Rectal smooth muscle tissue (tissue), 1 donor: Measurements from ENCODE around the gene PDHB.
"Not testable (repeated sequence)": the region's sequence is repeated elsewhere in the genome, so short reads cannot be mapped to it uniquely, and the experiment has no call there.

Experiments
- H3K27ac ChIP-seq: one replicate; pipeline ENCODE4 v1.7.0; 2013; ENCODE audit warnings: low read depth, low read length, inconsistent platforms
- H3K27me3 ChIP-seq: one replicate; pipeline ENCODE4 v1.7.0; 2013; ENCODE audit warnings: low read length; ENCODE audit not compliant: control insufficient read depth, insufficient read depth
- H3K36me3 ChIP-seq: one replicate; pipeline ENCODE4 v1.7.0; 2013; ENCODE audit warnings: low read length; ENCODE audit not compliant: control insufficient read depth, insufficient read depth
- H3K4me1 ChIP-seq: one replicate; pipeline ENCODE4 v1.7.0; 2013; ENCODE audit warnings: low read length; ENCODE audit not compliant: control insufficient read depth, insufficient read depth
- H3K4me3 ChIP-seq: one replicate; pipeline ENCODE4 v1.7.0; 2013; ENCODE audit warnings: low read length
- H3K9ac ChIP-seq: one replicate; pipeline ENCODE4 v1.7.0; 2013; ENCODE audit warnings: low read length

Gene PDHB

GRCh38 chr3:58464866-58465265 lies 31.2 kb upstream of the PDHB start:
- no peak overlapping the region for H3K27ac ChIP-seq
- no peaks in the 10 kb centered on the region for H3K27me3 ChIP-seq
- H3K9ac ChIP-seq = no peak overlapping the region
- H3K36me3 ChIP-seq = no peaks in the 10 kb centered on the region
- H3K4me1 ChIP-seq = no peaks in the 10 kb centered on the region
- H3K4me3 ChIP-seq = no peak overlapping the region

GRCh38 chr3:58463942-58464271 lies 30.3 kb upstream of the PDHB start:
- Histone ChIP-seq H3K9ac (no peak overlapping the region), H3K4me3 (peak overlapping the region; percentile 35), H3K4me1 (no peaks in the 10 kb centered on the region), H3K27ac (no peak overlapping the region), H3K36me3 (no peaks in the 10 kb centered on the region), H3K27me3 (no peaks in the 10 kb centered on the region)

GRCh38 chr3:58463181-58463941 lies 29.7 kb upstream of the PDHB start:
- no peak overlapping the region for H3K9ac ChIP-seq
- H3K27me3 ChIP-seq = no peaks in the 10 kb centered on the region
- peak overlapping the region; percentile 35 for H3K4me3 ChIP-seq
- no peaks in the 10 kb centered on the region for H3K4me1 ChIP-seq
- H3K36me3 ChIP-seq = no peaks in the 10 kb centered on the region
- H3K27ac ChIP-seq = no peak overlapping the region

GRCh38 chr3:58462829-58463180 lies 29.2 kb upstream of the PDHB start:
- Histone ChIP-seq H3K4me1 (no peaks in the 10 kb centered on the region), H3K27ac (no peak overlapping the region), H3K9ac (no peak overlapping the region), H3K27me3 (no peaks in the 10 kb centered on the region), H3K36me3 (no peaks in the 10 kb centered on the region), H3K4me3 (no peak overlapping the region)

GRCh38 chr3:58459160-58459559 lies 25.5 kb upstream of the PDHB start:
- no peaks in the 10 kb centered on the region for H3K4me1 ChIP-seq
- H3K9ac ChIP-seq = no peak overlapping the region
- H3K27ac ChIP-seq = no peak overlapping the region
- no peaks in the 10 kb centered on the region for H3K36me3 ChIP-seq
- no peaks in the 10 kb centered on the region for H3K27me3 ChIP-seq
- no peak overlapping the region for H3K4me3 ChIP-seq

GRCh38 chr3:58452176-58452575 lies 18.5 kb upstream of the PDHB start:
- no peaks in the 10 kb centered on the region for H3K27me3 ChIP-seq
- no peaks in the 10 kb centered on the region for H3K4me1 ChIP-seq
- no peak overlapping the region for H3K27ac ChIP-seq
- no peak overlapping the region for H3K4me3 ChIP-seq
- H3K36me3 ChIP-seq = no peaks in the 10 kb centered on the region
- H3K9ac ChIP-seq = no peak overlapping the region

GRCh38 chr3:58441514-58442450 lies 8.2 kb upstream of the PDHB start:
- no peaks in the 10 kb centered on the region for H3K36me3 ChIP-seq
- H3K9ac ChIP-seq = no peak overlapping the region
- H3K27ac ChIP-seq = no peak overlapping the region
- no peaks in the 10 kb centered on the region for H3K27me3 ChIP-seq
- no peak overlapping the region for H3K4me3 ChIP-seq
- H3K4me1 ChIP-seq = no peaks in the 10 kb centered on the region

DNA sequence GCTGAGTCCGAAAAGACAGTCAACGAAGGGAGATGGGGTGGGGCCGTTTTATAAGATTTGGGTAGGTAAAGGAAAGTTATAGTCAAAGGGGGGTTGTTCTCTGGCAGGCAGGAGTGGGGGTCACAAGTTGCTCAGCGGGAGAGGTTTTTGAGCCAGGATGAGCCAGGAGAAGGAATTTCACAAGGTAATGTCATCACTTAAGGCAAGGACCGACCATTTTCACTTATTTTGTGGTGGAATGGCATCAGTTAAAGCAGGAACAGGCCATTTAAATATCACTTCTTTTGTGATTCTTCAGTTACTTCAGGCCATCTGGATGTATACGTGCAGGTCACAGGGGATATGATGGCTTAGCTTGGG lies 7.3 kb upstream of the PDHB start:
- not testable (repeated sequence) for H3K9ac ChIP-seq, H3K27ac ChIP-seq, H3K36me3 ChIP-seq, H3K4me1 ChIP-seq, H3K4me3 ChIP-seq, H3K27me3 ChIP-seq

GRCh38 chr3:58437276-58437675 lies 3.6 kb upstream of the PDHB start:
- H3K4me1 ChIP-seq, H3K9ac ChIP-seq, H3K36me3 ChIP-seq, H3K27ac ChIP-seq, H3K4me3 ChIP-seq, H3K27me3 ChIP-seq: not testable (repeated sequence)

DNA sequence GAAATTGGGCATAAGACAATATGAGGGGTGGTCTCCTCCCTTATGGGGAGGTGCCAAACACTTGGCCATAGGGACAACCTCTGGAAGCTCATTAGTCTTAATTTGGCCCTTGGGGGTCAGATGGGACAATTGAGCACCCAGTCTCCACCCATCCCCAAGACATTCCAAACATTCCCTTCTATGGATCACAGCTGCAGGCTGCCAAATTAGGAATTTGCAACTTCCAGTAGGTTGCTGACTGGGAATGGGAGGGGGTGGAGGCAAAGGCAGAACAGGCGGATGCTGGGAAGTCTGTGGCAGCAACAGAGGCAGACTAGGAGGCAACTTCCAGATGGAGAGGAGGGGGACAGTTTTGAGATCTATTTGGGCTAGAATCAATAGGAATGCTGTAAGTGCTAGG lies 1.4 kb upstream of the PDHB start:
- H3K9ac ChIP-seq = no peak overlapping the region
- no peak overlapping the region for H3K4me3 ChIP-seq
- H3K27me3 ChIP-seq = no peaks in the 10 kb centered on the region
- H3K4me1 ChIP-seq = peaks cover 11% of the 10 kb centered on the region
- peaks cover 5% of the 10 kb centered on the region for H3K36me3 ChIP-seq
- H3K27ac ChIP-seq = peak overlapping the region; percentile 33

GRCh38 chr3:58434511-58434910 lies 879 bp upstream of the PDHB start:
- H3K4me3 ChIP-seq = peak overlapping the region; percentile 83
- peaks cover 8% of the 10 kb centered on the region for H3K36me3 ChIP-seq
- peak overlapping the region; percentile 94 for H3K27ac ChIP-seq
- peaks cover 11% of the 10 kb centered on the region for H3K4me1 ChIP-seq
- H3K9ac ChIP-seq = no peak overlapping the region
- no peaks in the 10 kb centered on the region for H3K27me3 ChIP-seq

DNA sequence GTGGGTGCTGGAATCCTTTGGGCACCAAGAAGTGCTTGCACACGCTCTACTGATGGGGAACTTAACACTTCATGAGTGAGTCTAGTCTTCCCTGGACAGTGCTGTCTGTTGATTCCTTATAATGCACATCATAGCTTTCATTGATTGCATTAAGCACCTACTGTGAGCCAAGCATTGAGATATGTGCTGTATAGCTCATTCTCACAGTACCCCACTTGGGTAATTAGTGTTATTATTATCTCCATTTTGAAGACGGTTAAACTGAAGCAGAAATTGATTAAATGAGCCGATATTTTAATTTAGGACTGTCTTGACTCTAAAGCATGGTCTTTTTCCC lies 504 bp upstream of the PDHB start:
- peak overlapping the region; percentile 83 for H3K4me3 ChIP-seq
- H3K36me3 ChIP-seq = peaks cover 12% of the 10 kb centered on the region
- peak overlapping the region; percentile 94 for H3K27ac ChIP-seq
- H3K4me1 ChIP-seq = peaks cover 11% of the 10 kb centered on the region
- no peak overlapping the region for H3K9ac ChIP-seq
- no peaks in the 10 kb centered on the region for H3K27me3 ChIP-seq

DNA sequence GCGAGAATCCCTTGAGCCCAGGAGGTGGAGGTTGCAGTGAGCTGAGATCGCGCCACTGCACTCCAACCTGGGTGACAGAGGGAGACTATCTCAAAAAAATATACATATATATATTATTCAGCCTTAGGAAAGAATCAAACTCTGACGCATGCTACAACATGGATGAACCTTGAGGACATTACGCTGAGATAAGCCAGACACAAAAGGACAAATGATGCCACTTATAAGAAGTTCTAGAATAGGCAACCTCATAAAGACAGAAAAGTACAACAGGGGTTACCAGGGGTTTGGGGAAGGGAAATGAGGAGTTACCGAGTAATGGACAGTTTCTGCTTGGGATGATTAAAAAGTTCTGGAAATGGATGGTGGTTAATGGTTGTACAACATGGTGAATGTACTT lies 727 bp downstream of the PDHB start:
- peak overlapping the region; percentile 94 for H3K27ac ChIP-seq

More for the DNA sequence above, 727 bp downstream of the PDHB start:
- Histone ChIP-seq H3K9ac (no peak overlapping the region), H3K4me1 (peaks cover 11% of the 10 kb centered on the region), H3K36me3 (peaks cover 14% of the 10 kb centered on the region), H3K4me3 (peak overlapping the region; percentile 83), H3K27me3 (no peaks in the 10 kb centered on the region)
